ENCODE measurements around the gene ANKRD2. TPM values are rescaled to one million over a fixed set of nuclear protein-coding genes. Genes with fewer than 3 reads are reported as not detected.
"Not testable (repeated sequence)": the region's sequence is repeated elsewhere in the genome, so short reads cannot be mapped to it uniquely, and the experiment has no call there.

ANKRD2 gene
- total RNA-seq, 1 donor from 2014 or later = 0.98 TPM

- not testable (repeated sequence) for H3K27ac ChIP-seq, DNase-seq, H3K9me3 ChIP-seq
These were observed 11.0 kb upstream of the ANKRD2 start for GRCh38 chr10:97561386-97562077.

GRCh38 chr10:97562329-97562728, 10.2 kb upstream of the ANKRD2 start:
- H3K9me3 ChIP-seq; intact Hi-C loops (cut with DNase I); H3K4me3 ChIP-seq; H3K27ac ChIP-seq; H3K36me3 ChIP-seq; H3K4me1 ChIP-seq; DNase-seq; ATAC-seq; H3K27me3 ChIP-seq: not testable (repeated sequence)

More at GRCh38 chr10:97561386-97562077, 11.0 kb upstream of the ANKRD2 start:
- H3K4me3 ChIP-seq; H3K36me3 ChIP-seq; H3K4me1 ChIP-seq; H3K27me3 ChIP-seq; intact Hi-C loops (cut with DNase I); ATAC-seq: not testable (repeated sequence)

- H3K4me1 ChIP-seq = no peaks in the 10 kb centered on the region
- H3K27me3 ChIP-seq = no peaks in the 10 kb centered on the region
- H3K36me3 ChIP-seq = peaks cover under 1% of the 10 kb centered on the region
- no peak for TF ChIP-seq CTCF (IDR thresholded peaks at IDR 0.05)
- no peak overlapping the region for H3K27ac ChIP-seq
- DNase-seq (no peak), ATAC-seq (no peak)
- intact Hi-C loops (cut with DNase I) = no loop called here
- no peaks in the 10 kb centered on the region for H3K9me3 ChIP-seq
- no peak overlapping the region for H3K4me3 ChIP-seq
These were observed 9.2 kb upstream of the ANKRD2 start for GRCh38 chr10:97563337-97563736.

- Histone ChIP-seq H3K4me1 (no peaks in the 10 kb centered on the region), H3K27ac (no peak overlapping the region), H3K27me3 (no peaks in the 10 kb centered on the region), H3K9me3 (no peaks in the 10 kb centered on the region), H3K4me3 (no peak overlapping the region), H3K36me3 (peaks cover 14% of the 10 kb centered on the region)
- intact Hi-C loops (cut with DNase I) = no loop called here
- DNase-seq (no peak), ATAC-seq (no peak)
- TF ChIP-seq CTCF (IDR thresholded peaks at IDR 0.05) = no peak
These were observed 7.8 kb upstream of the ANKRD2 start for GRCh38 chr10:97564776-97565175.

- Histone ChIP-seq H3K27ac (no peak overlapping the region), H3K4me1 (no peaks in the 10 kb centered on the region), H3K36me3 (peaks cover 29% of the 10 kb centered on the region), H3K4me3 (no peak overlapping the region), H3K9me3 (no peaks in the 10 kb centered on the region), H3K27me3 (no peaks in the 10 kb centered on the region)
- DNase-seq (peak; percentile 15), ATAC-seq (no peak)
- no peak for TF ChIP-seq CTCF (IDR thresholded peaks at IDR 0.05)
- intact Hi-C loops (cut with DNase I) = no loop called here
These were observed 6.1 kb upstream of the ANKRD2 start for GRCh38 chr10:97566336-97566996.

- no peak overlapping the region for H3K27ac ChIP-seq
- ATAC-seq (no peak), DNase-seq (peak; percentile 35)
- no peak for TF ChIP-seq CTCF (IDR thresholded peaks at IDR 0.05)
- H3K4me3 ChIP-seq = no peak overlapping the region
- no peaks in the 10 kb centered on the region for H3K9me3 ChIP-seq
- H3K36me3 ChIP-seq = peaks cover 31% of the 10 kb centered on the region
- H3K4me1 ChIP-seq = peaks cover 10% of the 10 kb centered on the region
- H3K27me3 ChIP-seq = no peaks in the 10 kb centered on the region
- intact Hi-C loops (cut with DNase I) = no loop called here
These were observed 4.7 kb upstream of the ANKRD2 start for GRCh38 chr10:97567891-97568290.

Data from upper lobe of right lung (tissue), 1 donor.